Thyroid gland (tissue), 4 donors: Measurements from ENCODE around the gene MPP1. TPM values are rescaled to one million over a fixed set of nuclear protein-coding genes. Genes with fewer than 3 reads are reported as not detected.
A peak's percentile ranks its signal among the peaks of the same experiment; 100 is the strongest.

Experiments
- DNase-seq, 2 donors: peaks; one replicate each; pipeline ENCODE4 v3.0.0-alpha.2; 2019
- H3K27ac ChIP-seq, 3 donors: fragments of 200-600 bp; sonication (generic); 1 replicate in 2 of 3; 2 replicates in 1 of 3; pipeline ENCODE4 v1.5.1; 2016 to 2019; ENCODE audit warnings: mild to moderate bottlenecking in 1 of 3, moderate library complexity in 1 of 3
- H3K27me3 ChIP-seq: fragments of 200-600 bp; sonication (generic); one replicate; pipeline ENCODE4 v1.5.1; 2019
- H3K36me3 ChIP-seq, 2 donors: fragments of 200-600 bp; sonication (generic); one replicate each; pipeline ENCODE4 v1.5.1; 2016 to 2019
- H3K4me1 ChIP-seq, 2 donors: fragments of 200-600 bp; sonication (generic); one replicate each; pipeline ENCODE4 v1.5.1; 2017 to 2019
- H3K4me3 ChIP-seq, 3 donors: fragments of 200-600 bp; sonication (generic); replicated peaks in 1 of 3; 1 replicate in 2 of 3; 2 replicates in 1 of 3; pipeline ENCODE4 v1.5.1; 2016; ENCODE audit warnings: mild to moderate bottlenecking in 1 of 3
- H3K9me3 ChIP-seq: fragments of 200-600 bp; sonication (generic); one replicate; pipeline ENCODE4 v1.5.1; 2017
- CTCF ChIP-seq, 6 experiments: fragments of 200-600 bp in 3 of 6; fragments of 450-650 bp in 3 of 6; sonication (generic) in 3 of 6; IDR thresholded peaks; one replicate each; pipeline ENCODE4 v1.5.1; 2016 to 2019; ENCODE audit warnings: antibody characterized with exemption in 6 of 6, mild to moderate bottlenecking in 2 of 6, inconsistent platforms in 1 of 6, moderate library complexity in 1 of 6
- POLR2A ChIP-seq, 2 donors: fragments of 450-650 bp; IDR thresholded peaks; one replicate each; pipeline ENCODE4 v1.6.1; 2017; ENCODE audit warnings: antibody characterized with exemption in 2 of 2, mild to moderate bottlenecking in 2 of 2, moderate library complexity in 1 of 2
- WGBS, 2 donors: methylation state at CpG; one replicate each; pipeline ENCODE4 v1.1.5; 2017; 5-methylcytosine and 5-hydroxymethylcytosine counted together
- intact Hi-C: fragments of 100-400 bp; cut with DNase I; formaldehyde crosslinking; loops from one replicate; pipeline ENCODE4 v1.15.1; 2023
- total RNA-seq, 4 donors: library from RNA; depleted of rRNA; stranded (reverse); fragments of >200 nt; gene quantifications; one replicate each; pipeline ENCODE4 v1.2.3, GENCODE V29; 2016

Gene MPP1
- total RNA-seq, 4 donors from 2014 or later: 26.8 to 47.3 (median 28.8) TPM

DNA sequence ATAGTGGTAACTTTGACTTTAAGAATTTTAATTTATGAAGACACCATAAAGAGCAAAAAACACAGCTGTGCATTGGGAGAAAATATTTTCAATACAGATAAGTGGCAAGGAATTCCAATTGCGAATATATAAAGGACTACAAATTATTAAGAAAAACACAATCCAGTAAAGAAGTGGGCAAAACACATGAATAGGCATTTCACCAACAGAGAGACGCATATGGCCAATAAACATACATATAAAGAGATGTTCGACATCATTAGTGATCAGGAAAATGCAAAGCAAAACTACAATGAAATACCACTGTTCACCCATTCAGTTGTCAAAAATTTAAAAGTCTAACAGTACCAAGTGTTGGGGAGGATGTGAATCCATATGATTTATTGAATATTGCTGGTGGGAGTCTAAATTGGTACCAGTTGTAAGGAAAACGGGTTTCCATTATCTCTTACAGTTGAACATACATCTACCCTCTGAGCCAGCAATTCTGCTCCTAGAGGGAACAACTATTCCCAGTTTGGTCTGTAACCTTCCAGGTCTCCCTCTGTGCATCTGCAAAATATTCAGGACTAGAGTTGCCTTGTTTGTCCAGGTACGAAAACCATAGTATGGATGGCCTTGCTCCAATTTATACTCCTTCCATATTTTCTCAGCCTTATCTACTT, 1.7 kb upstream of the MPP1 start:
- no peaks in the 10 kb centered on the region for H3K9me3 ChIP-seq
- no peak for DNase-seq
- H3K36me3 ChIP-seq: no peaks in the 10 kb centered on the region
- no peak for TF ChIP-seq POLR2A (IDR thresholded peaks at IDR 0.05)
- no peak for TF ChIP-seq CTCF (IDR thresholded peaks at IDR 0.05)
- intact Hi-C loops: no loop called here
- H3K4me3 ChIP-seq: no peak overlapping the region
- no peaks in the 10 kb centered on the region for H3K27me3 ChIP-seq
- H3K27ac ChIP-seq: no peak overlapping the region
- 97 to 99% methylated on average over 5 of the region's 5 CpGs for WGBS, 2 donors
- peaks cover 0 to 5% of the 10 kb centered on the region in 2 donors for H3K4me1 ChIP-seq

GRCh38 chrX:154805696-154806091, 409 bp upstream of the MPP1 start:
- H3K9me3 ChIP-seq: no peaks in the 10 kb centered on the region
- intact Hi-C loops: no loop called here
- WGBS, 2 donors: 9 to 47% methylated on average over 2 to 9 of the region's 13 CpGs
- TF ChIP-seq POLR2A (IDR thresholded peaks at IDR 0.05) (no peak), CTCF (IDR thresholded peaks at IDR 0.05) (no peak)
- DNase-seq: no peak
- no peaks in the 10 kb centered on the region for H3K27me3 ChIP-seq
- peaks cover 2 to 5% of the 10 kb centered on the region in 2 donors for H3K4me1 ChIP-seq
- peak overlapping the region in 1 of 3 donors; percentile 52 for H3K4me3 ChIP-seq
- H3K27ac ChIP-seq: peak overlapping the region in 1 of 3 donors; percentile 55
- H3K36me3 ChIP-seq: no peaks in the 10 kb centered on the region

DNA sequence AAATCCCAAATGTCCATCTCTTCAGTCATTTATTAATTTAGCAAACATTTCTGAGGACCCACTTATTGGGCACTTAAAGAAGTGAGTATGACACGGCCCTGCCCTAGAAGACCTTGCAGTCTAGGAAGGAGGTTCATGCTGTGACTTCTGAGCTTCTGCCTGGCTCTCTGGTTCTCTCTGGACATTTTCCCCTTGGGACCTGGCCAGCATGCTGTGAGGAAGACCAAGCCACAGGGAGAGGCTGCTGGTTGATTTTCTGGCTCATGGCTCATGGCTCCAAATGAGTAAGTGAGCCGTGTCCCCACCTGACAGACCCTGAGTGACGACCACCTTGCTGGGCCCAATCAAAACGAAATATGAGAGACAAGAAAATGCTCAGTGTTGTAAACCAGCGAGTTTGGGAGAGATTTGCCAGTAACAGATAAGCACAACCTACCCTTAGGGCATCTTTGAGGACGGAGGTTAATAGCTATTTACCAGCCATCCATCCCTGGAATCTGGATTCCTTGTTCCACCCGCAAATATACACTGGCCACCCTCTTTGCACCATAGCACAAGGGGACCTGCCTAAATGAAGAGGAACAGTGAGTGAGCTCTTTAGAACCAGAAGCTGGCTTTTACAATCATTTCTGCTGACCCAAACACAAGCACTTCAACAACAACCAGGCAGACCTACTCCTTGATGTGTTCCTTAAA, 876 bp downstream of the MPP1 start:
- WGBS, 2 donors: 30 to 38% methylated on average over 7 of the region's 7 CpGs
- intact Hi-C loops: no loop called here
- peaks cover 11 to 16% of the 10 kb centered on the region in 2 donors for H3K4me1 ChIP-seq
- no peaks in the 10 kb centered on the region for H3K9me3 ChIP-seq
- H3K27me3 ChIP-seq: no peaks in the 10 kb centered on the region
- peak in 1 of 2 donors; percentile 5 for DNase-seq
- peak overlapping the region in 2 of 3 donors; percentile 16 to 62 for H3K27ac ChIP-seq
- no peak for TF ChIP-seq CTCF (IDR thresholded peaks at IDR 0.05)
- no peak for TF ChIP-seq POLR2A (IDR thresholded peaks at IDR 0.05)
- H3K36me3 ChIP-seq: no peaks in the 10 kb centered on the region
- H3K4me3 ChIP-seq: peak overlapping the region in 2 of 3 donors; percentile 46 to 52

GRCh38 chrX:154802947-154803346, 2.3 kb downstream of the MPP1 start:
- WGBS, 2 donors: 90 to 94% methylated on average over 2 of the region's 2 CpGs
- Histone ChIP-seq H3K36me3 (no peaks in the 10 kb centered on the region), H3K9me3 (no peaks in the 10 kb centered on the region), H3K27ac (peak overlapping the region in 2 of 3 donors; percentile 4 to 24), H3K4me3 (no peak overlapping the region), H3K4me1 (peaks cover 15 to 18% of the 10 kb centered on the region in 2 donors), H3K27me3 (no peaks in the 10 kb centered on the region)
- no peak for DNase-seq
- no peak for TF ChIP-seq POLR2A (IDR thresholded peaks at IDR 0.05)
- intact Hi-C loops: no loop called here

- intact Hi-C loops: no loop called here
- Histone ChIP-seq H3K4me1 (peaks cover 15 to 18% of the 10 kb centered on the region in 2 donors), H3K4me3 (no peak overlapping the region), H3K9me3 (no peaks in the 10 kb centered on the region), H3K27ac (peak overlapping the region in 2 of 3 donors; percentile 39 to 48), H3K36me3 (no peaks in the 10 kb centered on the region), H3K27me3 (no peaks in the 10 kb centered on the region)
- 61 to 65% methylated on average over 8 of the region's 8 CpGs for WGBS, 2 donors
- DNase-seq: peak in 1 of 2 donors; percentile 10
- no peak for TF ChIP-seq POLR2A (IDR thresholded peaks at IDR 0.05)
- TF ChIP-seq CTCF (IDR thresholded peaks at IDR 0.05): no peak
Observed at GRCh38 chrX:154800478-154801210, 4.6 kb downstream of the MPP1 start.
